IMR-90 (cell line): Measurements from ENCODE around the gene USP7. TPM values are rescaled to one million over a fixed set of nuclear protein-coding genes. Genes with fewer than 3 reads are reported as not detected.

Experiments
- ATAC-seq: fragments of 200-7000 bp; cut with Tn5 transposase; 2 replicates; pipeline ENCODE4 v1.9.1; 2020; ENCODE audit warnings: low read depth, mild to moderate bottlenecking, moderate library complexity
- BruUV-seq: library from RNA; stranded (reverse); fragments of 400-500 nt; replicated peaks from 2 replicates; lab custom pipeline; 2021; lab: Mats Ljungman, UMichigan
- CTCF ChIA-PET: fragments of 300-600 bp; formaldehyde crosslinking; extraction: SDS; loops from one replicate; lab custom pipeline; 2021; ENCODE audit warnings: antibody characterized with exemption; lab: Yijun Ruan, JAX
- POLR2A ChIA-PET: fragments of 300-600 bp; sonication (Branson Sonifier 250); formaldehyde crosslinking; loops from one replicate; lab custom pipeline; 2022; ENCODE audit warnings: antibody characterized with exemption; ENCODE audit not compliant: unreplicated experiment; lab: Charles Lee
- DNase-seq: peaks from one replicate; pipeline ENCODE4 v3.0.0; 2013
- H2AFZ ChIP-seq: replicated peaks from 2 replicates; pipeline ENCODE3; 2013; ENCODE audit warnings: low read length, mild to moderate bottlenecking; ENCODE audit not compliant: poor library complexity
- H2AK5ac ChIP-seq: 2 replicates; pipeline ENCODE4 v1.6.1; 2013; ENCODE audit warnings: low read depth, low read length, inconsistent platforms
- H2AK9ac ChIP-seq: replicated peaks from 2 replicates; pipeline ENCODE3; 2013; ENCODE audit warnings: mild to moderate bottlenecking, low read depth, low read length, moderate library complexity; ENCODE audit not compliant: poor library complexity
- H2BK120ac ChIP-seq: 2 replicates; pipeline ENCODE4 v1.6.1; 2013; ENCODE audit warnings: low read depth, low read length, inconsistent platforms
- H2BK15ac ChIP-seq: 3 replicates; pipeline ENCODE4 v1.6.1; 2013; ENCODE audit warnings: low read depth, low read length, inconsistent platforms
- H2BK20ac ChIP-seq: 2 replicates; pipeline ENCODE4 v1.6.1; 2013; ENCODE audit warnings: low read depth, mild to moderate bottlenecking, inconsistent platforms, low read length, moderate library complexity
- H2BK5ac ChIP-seq: 2 replicates; pipeline ENCODE4 v1.6.1; 2013; ENCODE audit warnings: mild to moderate bottlenecking, low read depth, low read length, inconsistent platforms; ENCODE audit not compliant: poor library complexity, severe bottlenecking
- H3K14ac ChIP-seq: replicated peaks from 2 replicates; pipeline ENCODE4 v1.6.1; 2013; ENCODE audit warnings: low read depth, low read length, inconsistent platforms
- H3K18ac ChIP-seq: 2 replicates; pipeline ENCODE4 v1.6.1; 2013; ENCODE audit warnings: low read depth, low read length, control low read depth
- H3K23ac ChIP-seq: 2 replicates; pipeline ENCODE4 v1.6.1; 2013; ENCODE audit warnings: low read depth, low read length, inconsistent platforms
- H3K27ac ChIP-seq: 2 replicates; pipeline ENCODE4 v1.5.1; 2013; ENCODE audit warnings: mild to moderate bottlenecking, control low read depth, low read length; ENCODE audit not compliant: insufficient read depth
- H3K27me3 ChIP-seq: 2 replicates; pipeline ENCODE4 v1.6.1; 2013; ENCODE audit warnings: low read length; ENCODE audit not compliant: control insufficient read depth, insufficient read depth
- H3K36me3 ChIP-seq: 2 replicates; pipeline ENCODE4 v1.6.1; 2013; ENCODE audit warnings: low read length, mixed read lengths; ENCODE audit not compliant: control insufficient read depth, insufficient read depth
- H3K4ac ChIP-seq: 2 replicates; pipeline ENCODE4 v1.6.1; 2013; ENCODE audit warnings: low read depth, low read length, inconsistent platforms
- H3K4me1 ChIP-seq: 2 replicates; pipeline ENCODE4 v1.6.1; 2013; ENCODE audit warnings: low read length, mixed read lengths; ENCODE audit not compliant: control insufficient read depth, insufficient read depth
- H3K4me2 ChIP-seq: 2 replicates; pipeline ENCODE4 v1.6.1; 2013; ENCODE audit warnings: low read depth, mild to moderate bottlenecking, control low read depth, low read length, moderate library complexity
- H3K4me3 ChIP-seq: 2 replicates; pipeline ENCODE4 v1.5.1; 2013; ENCODE audit warnings: low read depth, mild to moderate bottlenecking, control low read depth, low read length, moderate library complexity; ENCODE audit not compliant: insufficient read depth
- H3K56ac ChIP-seq: 2 replicates; pipeline ENCODE4 v1.6.1; 2013; ENCODE audit warnings: low read length, inconsistent platforms; ENCODE audit not compliant: insufficient read depth; ENCODE audit errors: extremely low read depth
- H3K79me1 ChIP-seq, 2 experiments: 2 replicates each; pipeline ENCODE4 v1.6.1; 2013; ENCODE audit warnings: low read length in 2 of 2, inconsistent platforms in 1 of 2, low read depth in 1 of 2
- H3K9ac ChIP-seq: 2 replicates; pipeline ENCODE4 v1.6.1; 2013; ENCODE audit warnings: low read depth, low read length, control low read depth
- H3K9me1 ChIP-seq: 2 replicates; pipeline ENCODE4 v1.6.1; 2013; ENCODE audit warnings: low read length, inconsistent platforms; ENCODE audit not compliant: insufficient read depth
- H3K9me3 ChIP-seq: 2 replicates; pipeline ENCODE4 v1.6.1; 2013; ENCODE audit warnings: low read length; ENCODE audit not compliant: control insufficient read depth, insufficient read depth
- H4K20me1 ChIP-seq: 2 replicates; pipeline ENCODE4 v1.6.1; 2013; ENCODE audit warnings: low read length, inconsistent platforms; ENCODE audit not compliant: insufficient read depth
- H4K5ac ChIP-seq: 2 replicates; pipeline ENCODE4 v1.6.1; 2013; ENCODE audit warnings: mild to moderate bottlenecking, low read depth, low read length, control low read depth
- H4K8ac ChIP-seq, 2 experiments: 2 replicates each; pipeline ENCODE4 v1.6.1; 2013; ENCODE audit warnings: low read depth in 2 of 2, low read length in 2 of 2, control low read depth in 1 of 2, inconsistent platforms in 1 of 2
- H4K91ac ChIP-seq: 2 replicates; pipeline ENCODE4 v1.6.1; 2013; ENCODE audit warnings: low read depth, low read length, inconsistent platforms; ENCODE audit not compliant: insufficient read depth
- BHLHE40 ChIP-seq: fragments of 150-350 bp; IDR thresholded peaks from 2 replicates; pipeline ENCODE4 v1.6.1; 2016; ENCODE audit warnings: mild to moderate bottlenecking, low read depth, low read length
- RAD21 ChIP-seq: IDR thresholded peaks from 2 replicates; pipeline ENCODE4 v1.6.1; 2012; ENCODE audit warnings: low read length, improper control_type of control experiment
- WGBS, 2 experiments: methylation state at CpG; one replicate each; pipeline versions ENCODE4 v1.1.5 to v1.1.7; 2013; ENCODE audit warnings: missing lambda C conversion rate in 2 of 2; ENCODE audit not compliant: insufficient read length in 1 of 2; ENCODE audit errors: extremely low coverage in 2 of 2; 5-methylcytosine and 5-hydroxymethylcytosine counted together
- dilution Hi-C: fragments of 300-500 bp; cut with HindIII; formaldehyde crosslinking; loops from one replicate; pipeline ENCODE4 v1.14.3; 2018; ENCODE audit warnings: low sequenced_read_pairs; ENCODE audit not compliant: unreplicated experiment
- in situ Hi-C: fragments of 300-500 bp; cut with MboI; formaldehyde crosslinking; loops from 3 replicates; pipeline ENCODE4 v1.14.3; 2019; ENCODE audit warnings: low sequenced_read_pairs, inconsistent platforms, mixed read lengths
- intact Hi-C: fragments of 100-400 bp; cut with micrococcal nuclease; formaldehyde crosslinking; loops from 2 replicates; pipeline ENCODE4 v1.10.0; 2022
- polyA plus RNA-seq, 3 experiments: library from polyadenylated mRNA; depleted of rRNA; stranded (reverse); fragments of >200 nt; gene quantifications; 2 replicates each; pipeline ENCODE4 v1.2.3, GENCODE V29; 2012; ENCODE audit warnings: low replicate concordance in 1 of 3
- total RNA-seq: library from RNA; depleted of rRNA; stranded (reverse); fragments of >200 nt; gene quantifications from 2 replicates; pipeline ENCODE4 v1.2.3, GENCODE V29; 2012

The USP7 gene
- total and polyA plus RNA-seq, 2 of the 4 experiments (the other 2 are of a cell fraction), result 17.8 to 28.3 TPM

DNA sequence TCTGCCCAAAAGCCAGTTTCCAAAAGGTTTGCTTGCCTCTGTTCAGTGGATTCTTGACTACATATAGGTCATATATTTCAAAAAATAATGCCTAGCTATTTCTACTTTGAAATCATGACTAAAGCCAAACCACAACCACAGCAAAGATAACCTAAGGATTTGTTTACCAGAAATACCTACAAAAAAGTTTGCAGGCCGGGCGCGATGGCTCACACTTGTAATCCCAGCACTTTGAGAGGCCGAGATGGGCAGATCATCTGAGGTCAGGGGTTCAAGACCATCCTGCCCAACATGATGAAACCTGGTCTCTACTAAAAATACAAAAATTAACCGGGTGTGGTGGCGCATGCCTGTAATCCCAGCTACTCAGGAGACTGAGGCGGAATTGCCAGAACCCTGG, 110.1 kb downstream of the USP7 start:
- TF ChIP-seq BHLHE40 (peak; percentile 22; the same call in 1 of the 2 replicates), RAD21 (no peak)
- no peak overlapping the region for H3K14ac ChIP-seq
- H2AFZ ChIP-seq, result no peak overlapping the region
- no TSS peak for BruUV-seq
- H3K27me3 ChIP-seq, result no peaks in the 10 kb centered on the region
- CTCF ChIA-PET, result interaction anchor here (0.8 kb wide), 1 partner anchor 47 kb away, joined by 3 read pairs; no protein-coding TSS in a partner anchor
- no peak overlapping the region for H3K23ac ChIP-seq
- peaks cover 30 to 76% of the 10 kb centered on the region in 2 experiments; a peak in 3 of 4 replicates for H3K79me1 ChIP-seq
- no peak overlapping the region for H2AK5ac ChIP-seq
- no peak overlapping the region for H3K4me3 ChIP-seq
- H2BK20ac ChIP-seq, result no peak overlapping the region
- no peak overlapping the region for H3K18ac ChIP-seq
- peaks cover 13% of the 10 kb centered on the region for H3K9me1 ChIP-seq
- no peak overlapping the region for H4K91ac ChIP-seq
- dilution Hi-C loops, result no loop called here
- WGBS, 2 experiments, result no CpG with 5 or more reads among the region's 7 CpGs
- H3K4me2 ChIP-seq, result no peak overlapping the region
- H3K4ac ChIP-seq, result no peak overlapping the region
- in situ Hi-C loops, result no loop called here
- no peak overlapping the region for H2BK15ac ChIP-seq
- POLR2A ChIA-PET, result no interaction called here
- DNase-seq, result no peak
- no peak for ATAC-seq
- 0 out of 4 replicates have a peak overlapping the region, but pooled peaks of 1 of the 2 experiments have one; percentile 9 for H4K8ac ChIP-seq
- no peak overlapping the region for H3K27ac ChIP-seq
- no peak overlapping the region for H3K56ac ChIP-seq
- H2AK9ac ChIP-seq, result no peak overlapping the region
- H2BK5ac ChIP-seq, result no peak overlapping the region
- H4K5ac ChIP-seq, result no peak overlapping the region
- H3K36me3 ChIP-seq, result peaks cover 74% of the 10 kb centered on the region
- peaks cover 60% of the 10 kb centered on the region for H4K20me1 ChIP-seq
- no peak overlapping the region for H2BK120ac ChIP-seq
- intact Hi-C loops, result no loop called here
- H3K4me1 ChIP-seq, result peaks cover 20% of the 10 kb centered on the region
- no peaks in the 10 kb centered on the region for H3K9me3 ChIP-seq
- H3K9ac ChIP-seq, result no peak overlapping the region
